Stimulated activated CD8-positive, alpha-beta memory T cell treated with anti-CD3 and anti-CD28 coated beads, Interleukin-15, amount 100 ng/mL, for 1 hour (primary cell): Measurements from ENCODE around the gene SZRD1.

Experiments
- DNase-seq: peaks from one replicate; pipeline ENCODE4 v3.0.0-alpha.2; 2020; ENCODE audit warnings: low read depth

SZRD1 gene

DNA sequence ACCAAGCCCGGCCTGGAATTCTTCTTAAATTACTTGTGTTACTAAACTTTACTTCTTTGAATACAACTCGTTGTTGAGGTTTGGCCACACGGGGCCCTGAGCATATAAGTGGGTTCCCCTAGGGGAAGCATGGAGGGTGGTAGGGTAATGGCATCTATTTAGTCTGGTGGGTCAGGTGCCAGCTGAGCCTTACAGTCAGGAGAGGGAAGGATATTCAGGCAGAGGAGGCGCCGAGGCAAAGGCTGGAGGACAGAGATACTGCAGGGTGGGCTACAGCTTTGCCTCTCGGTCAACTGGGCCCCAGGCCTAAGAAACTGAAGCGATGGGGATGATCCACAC, 73.1 kb downstream of the SZRD1 start:
- DNase-seq, result no peak

- peak; percentile 94 for DNase-seq
Observed at GRCh38 chr1:16440470-16441281, 73.6 kb downstream of the SZRD1 start, which contains the start of gene NECAP2. NECAP2 (plus strand) TSS chr1:16440724; CDS start chr1:16440762, 38 bp downstream.

- DNase-seq, result no peak
Observed at GRCh38 chr1:16441282-16441665, 74.2 kb downstream of the SZRD1 start.

- no peak for DNase-seq
Observed at GRCh38 chr1:16442265-16442664, 75.2 kb downstream of the SZRD1 start.

DNA sequence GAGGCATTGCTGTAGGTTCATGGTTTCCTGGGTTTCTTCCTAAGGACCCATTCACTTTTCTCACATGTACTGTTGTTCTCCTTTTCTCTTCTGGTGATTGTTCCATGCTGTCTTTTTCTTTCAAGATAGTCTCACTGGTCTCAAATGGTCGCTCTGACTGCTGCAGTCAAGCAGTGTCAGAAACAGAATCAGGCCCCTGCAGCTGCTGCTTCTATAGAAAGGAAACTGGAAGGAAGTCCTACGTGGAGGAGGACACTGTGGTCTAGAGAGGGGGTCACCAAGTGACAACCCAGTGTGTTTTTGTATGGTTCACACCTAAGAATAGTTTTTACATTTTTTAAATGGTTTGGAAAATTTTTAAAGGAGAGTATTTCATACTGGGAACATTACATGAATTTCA, 75.9 kb downstream of the SZRD1 start:
- no peak for DNase-seq

- no peak for DNase-seq
Observed at GRCh38 chr1:16443975-16444770, 77.1 kb downstream of the SZRD1 start.

DNA sequence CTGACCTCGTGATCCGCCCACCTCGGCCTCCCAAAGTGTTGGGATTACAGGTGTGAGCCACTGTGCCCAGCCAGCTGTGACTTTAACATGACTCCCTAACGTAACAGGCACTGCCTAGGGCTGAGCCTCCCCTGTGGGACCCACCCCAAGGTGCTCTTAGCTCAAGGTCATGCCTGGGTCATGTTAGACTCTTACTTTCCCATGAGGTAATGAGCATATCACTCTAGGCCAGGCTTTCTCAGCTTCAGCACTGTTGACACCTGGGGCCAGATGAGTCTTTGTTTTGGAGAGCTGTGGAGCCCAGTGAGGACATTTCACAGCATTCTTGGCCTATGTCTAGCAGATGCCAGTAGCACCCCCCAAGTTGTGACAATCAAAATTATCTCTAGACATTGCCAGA, 78.0 kb downstream of the SZRD1 start:
- DNase-seq, result no peak

GRCh38 chr1:16446116-16446515, 79.1 kb downstream of the SZRD1 start:
- DNase-seq, result no peak

- no peak for DNase-seq
Observed at GRCh38 chr1:16447641-16448040, 80.6 kb downstream of the SZRD1 start.
